Fibroblast of skin of left biceps (primary cell): ENCODE results near the gene AK5.
"Not testable (repeated sequence)": the region's sequence is repeated elsewhere in the genome, so short reads cannot be mapped to it uniquely, and the experiment has no call there.

Experiments
- DNase-seq, 2 experiments: peaks; one replicate each; pipeline ENCODE4 v3.0.0-alpha.2; 2013; ENCODE audit warnings: low read depth in 2 of 2

Gene AK5

DNA sequence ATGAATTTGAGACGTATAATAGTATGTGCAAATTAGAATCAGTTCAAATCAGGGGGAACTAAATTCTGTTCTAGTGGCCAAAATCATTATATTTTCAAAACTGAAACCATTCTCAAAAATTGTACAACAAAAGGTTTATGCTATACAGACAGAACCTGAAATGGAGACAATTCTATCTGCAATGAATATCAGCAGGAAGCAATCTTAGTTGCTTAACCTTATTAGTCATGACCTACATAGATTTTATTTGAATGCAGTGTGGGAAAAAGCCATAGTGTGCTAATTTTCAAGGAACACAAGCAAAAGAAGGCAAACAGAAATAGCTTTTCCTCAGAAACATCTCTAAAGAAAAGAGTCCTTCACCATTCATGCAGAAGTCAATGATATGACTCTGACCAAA lies 6.5 kb downstream of the AK5 start:
- DNase-seq = no peak

DNA sequence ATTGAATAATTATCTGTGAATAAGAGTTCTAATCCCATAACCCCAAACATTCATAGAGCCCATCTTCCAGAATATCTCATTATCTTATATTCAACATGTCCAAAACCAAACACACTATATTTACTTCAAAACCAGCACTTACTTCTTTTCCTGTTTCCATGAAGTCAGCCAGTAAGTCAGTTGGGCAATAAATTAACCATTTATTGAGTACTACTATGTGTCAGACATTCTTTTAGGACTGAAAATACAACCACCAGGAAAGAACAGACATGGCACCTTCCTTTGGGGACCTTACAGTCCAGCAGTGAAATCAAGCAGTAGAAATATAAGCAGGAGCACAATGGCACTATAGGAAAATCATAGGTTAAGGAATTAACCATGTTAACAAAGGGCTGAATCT lies 8.8 kb downstream of the AK5 start:
- no peak for DNase-seq

DNA sequence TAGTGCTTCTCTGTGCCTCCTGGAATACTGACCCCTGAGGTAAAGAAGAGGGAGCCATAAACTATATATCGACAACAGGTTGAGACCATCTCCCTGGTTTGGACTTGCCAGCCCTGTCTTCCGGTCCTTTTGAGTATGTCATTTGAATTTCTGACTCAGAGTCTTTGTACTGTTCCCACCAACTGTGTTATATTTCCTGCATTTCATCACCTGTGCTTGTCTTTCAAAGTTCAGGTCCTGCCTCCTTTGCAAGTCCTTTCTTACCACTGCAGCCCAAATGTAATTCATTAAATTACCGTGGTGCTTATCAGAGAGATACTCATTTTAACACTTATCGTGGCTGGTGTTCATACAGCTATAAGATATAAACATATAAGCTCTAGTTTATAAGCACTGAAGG lies 10.7 kb downstream of the AK5 start:
- no peak for DNase-seq

DNA sequence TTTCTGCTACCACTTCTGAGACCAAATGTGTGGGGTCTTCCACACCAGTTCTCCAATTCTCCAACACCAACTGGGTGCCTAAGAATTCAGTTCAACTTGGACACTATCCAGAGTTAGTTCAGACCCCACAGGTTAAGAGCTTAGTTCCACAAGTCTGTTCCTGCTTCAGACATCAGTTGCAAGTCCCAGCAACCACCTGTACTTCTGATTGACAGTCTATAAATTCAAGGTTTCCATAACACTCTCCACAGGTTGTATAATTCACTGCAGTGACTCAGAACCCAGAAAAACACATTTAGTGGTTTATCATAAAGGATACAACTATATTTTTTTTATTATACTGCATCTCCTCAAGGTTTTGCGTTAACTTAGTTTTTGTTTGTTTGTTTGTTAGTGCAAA lies 18.7 kb downstream of the AK5 start:
- DNase-seq = no peak

DNA sequence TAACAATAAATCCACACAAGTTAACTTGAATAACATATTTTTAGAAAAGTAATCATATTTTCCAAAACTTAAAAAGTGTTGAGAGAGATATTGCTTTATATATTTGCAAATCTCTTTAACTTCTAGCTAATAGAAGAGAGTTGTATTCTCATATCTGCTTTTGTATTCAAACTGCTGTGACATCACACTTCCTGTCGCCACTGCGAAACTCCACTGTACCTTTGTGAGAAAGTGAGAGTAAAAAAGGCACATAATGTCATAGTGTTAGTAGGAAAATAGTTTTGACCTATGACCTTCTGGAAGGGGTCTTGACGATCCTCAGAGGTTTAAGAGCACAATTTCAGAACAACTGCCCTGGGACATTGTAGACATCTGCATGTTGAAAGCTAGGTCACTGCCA lies 21.6 kb downstream of the AK5 start:
- DNase-seq = no peak

DNA sequence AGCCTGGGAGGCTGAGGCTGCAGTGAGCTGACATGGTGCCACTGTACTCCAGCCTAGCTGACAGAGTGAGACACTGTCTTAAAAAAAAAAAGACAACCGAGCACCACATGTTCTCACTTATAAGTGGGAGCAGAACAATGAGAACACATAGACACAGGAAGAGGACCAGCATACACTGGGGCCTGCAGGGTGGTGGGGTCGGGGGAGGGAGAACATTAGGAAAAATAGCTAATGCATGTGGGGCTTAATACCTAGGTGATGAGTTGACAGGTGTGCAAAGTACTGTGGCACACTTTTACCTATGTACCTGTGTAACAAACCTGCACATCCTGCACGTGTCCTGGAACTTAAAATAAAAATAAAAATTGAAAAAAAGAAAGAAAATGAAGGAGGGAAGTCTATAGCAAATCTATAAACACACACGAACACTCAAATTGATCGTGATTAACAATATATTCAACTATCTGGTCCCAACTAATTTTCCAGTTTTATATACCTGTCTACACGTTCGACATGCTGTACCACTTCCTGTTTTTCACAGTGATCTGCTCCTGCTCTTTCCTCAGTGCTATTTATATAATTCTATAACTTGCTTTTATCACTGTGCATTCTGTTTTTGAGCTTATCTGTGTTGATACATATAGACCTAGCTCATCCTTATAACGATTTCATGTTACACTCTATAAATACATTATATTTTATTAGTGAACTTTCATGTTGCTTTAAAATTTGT lies 27.2 kb downstream of the AK5 start:
- no peak for DNase-seq

DNA sequence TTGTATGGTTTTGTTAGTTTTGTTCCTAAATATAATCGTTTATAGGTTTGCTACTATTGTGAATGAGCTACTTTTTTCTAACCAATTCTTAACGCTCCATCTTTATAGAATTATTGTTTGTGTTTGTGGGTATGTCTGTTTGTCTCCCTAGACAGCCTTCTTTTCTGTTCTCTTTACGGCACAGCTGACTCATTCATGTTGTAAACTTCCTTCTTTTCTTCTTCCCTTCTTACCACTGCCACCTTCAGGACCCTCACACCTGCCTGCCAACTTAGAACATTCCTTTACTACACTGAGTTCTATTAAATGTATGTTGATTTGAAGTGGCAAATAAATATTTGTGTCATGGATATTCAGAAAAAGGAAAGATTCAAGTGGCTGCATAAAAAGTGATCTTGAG lies 29.1 kb downstream of the AK5 start:
- DNase-seq = no peak

DNA sequence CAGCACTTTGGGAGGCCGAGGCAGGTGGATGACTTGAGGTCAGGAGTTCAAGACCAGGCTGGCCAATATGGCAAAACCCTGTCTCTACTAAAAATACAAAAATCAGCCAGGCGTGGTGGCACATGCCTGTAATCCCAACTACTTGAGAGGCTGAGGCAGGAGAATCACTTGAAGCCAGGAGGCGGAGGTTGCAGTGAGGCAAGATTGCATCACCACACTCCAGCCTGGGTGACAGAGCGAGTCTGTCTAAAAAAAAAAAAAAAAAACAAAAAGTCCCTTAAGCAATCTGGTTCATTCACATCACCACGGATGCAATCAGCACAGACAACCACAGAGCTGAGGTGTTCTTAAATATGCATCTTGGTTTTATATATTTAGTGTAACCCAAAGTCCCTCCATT lies 30.5 kb downstream of the AK5 start:
- DNase-seq = not testable (repeated sequence)

DNA sequence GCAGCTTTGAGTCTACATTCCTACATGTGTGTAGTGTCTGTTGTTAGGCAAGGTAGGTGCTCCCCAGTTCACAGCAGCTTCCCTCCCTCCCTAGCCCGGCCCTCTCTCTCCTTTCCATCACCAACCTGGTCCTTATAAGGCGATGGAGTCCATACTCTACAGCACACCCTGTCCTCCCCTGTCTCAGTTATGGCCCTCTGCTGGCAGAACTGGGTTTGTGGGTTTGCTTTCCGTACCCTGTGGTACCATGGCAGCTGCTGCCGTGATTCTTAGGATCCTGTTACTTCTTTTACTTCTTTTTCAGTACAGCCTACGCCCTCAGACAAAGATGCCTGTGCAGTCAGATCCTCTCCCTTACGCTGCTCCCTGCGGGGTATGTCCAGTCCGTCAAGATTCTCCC lies 31.7 kb downstream of the AK5 start:
- DNase-seq = no peak

DNA sequence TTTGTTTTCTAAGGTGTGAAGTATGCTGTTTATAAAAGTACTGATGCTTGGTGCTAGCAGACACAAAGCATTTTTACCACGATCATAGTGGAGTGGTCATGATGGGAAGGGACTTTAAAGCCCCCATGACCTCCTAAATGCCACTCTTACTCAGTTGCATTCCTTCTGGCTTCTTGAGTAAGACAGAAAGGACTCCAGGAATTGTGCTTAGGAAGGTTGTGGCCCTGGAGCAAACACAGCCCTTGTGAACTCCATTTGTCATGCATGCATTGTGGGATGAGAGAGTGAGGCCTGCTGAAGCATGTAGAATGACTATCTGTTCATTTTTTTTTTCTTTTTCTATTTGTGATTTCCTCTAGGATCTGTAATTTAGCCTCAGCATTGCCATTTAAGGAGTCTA lies 34.2 kb downstream of the AK5 start:
- no peak for DNase-seq

DNA sequence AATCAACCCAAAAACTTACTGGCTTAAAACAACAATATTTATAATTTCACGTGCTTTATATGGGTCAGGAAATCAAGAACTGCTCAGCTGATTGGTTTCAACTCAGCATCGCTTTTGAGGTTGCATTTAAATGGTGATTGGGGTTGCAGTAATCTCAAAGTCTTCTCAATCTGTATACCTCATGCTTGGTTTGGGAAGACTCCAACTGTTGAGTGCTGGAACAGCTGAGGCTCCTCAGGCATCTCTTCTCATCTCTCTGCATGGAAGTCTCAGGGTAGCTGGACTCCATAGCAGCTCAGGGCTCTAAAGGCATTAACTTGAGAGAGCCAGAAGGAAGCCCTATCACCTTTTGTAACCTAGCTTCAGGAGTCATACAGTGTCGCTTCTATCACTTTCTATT lies 35.1 kb downstream of the AK5 start:
- DNase-seq = no peak

DNA sequence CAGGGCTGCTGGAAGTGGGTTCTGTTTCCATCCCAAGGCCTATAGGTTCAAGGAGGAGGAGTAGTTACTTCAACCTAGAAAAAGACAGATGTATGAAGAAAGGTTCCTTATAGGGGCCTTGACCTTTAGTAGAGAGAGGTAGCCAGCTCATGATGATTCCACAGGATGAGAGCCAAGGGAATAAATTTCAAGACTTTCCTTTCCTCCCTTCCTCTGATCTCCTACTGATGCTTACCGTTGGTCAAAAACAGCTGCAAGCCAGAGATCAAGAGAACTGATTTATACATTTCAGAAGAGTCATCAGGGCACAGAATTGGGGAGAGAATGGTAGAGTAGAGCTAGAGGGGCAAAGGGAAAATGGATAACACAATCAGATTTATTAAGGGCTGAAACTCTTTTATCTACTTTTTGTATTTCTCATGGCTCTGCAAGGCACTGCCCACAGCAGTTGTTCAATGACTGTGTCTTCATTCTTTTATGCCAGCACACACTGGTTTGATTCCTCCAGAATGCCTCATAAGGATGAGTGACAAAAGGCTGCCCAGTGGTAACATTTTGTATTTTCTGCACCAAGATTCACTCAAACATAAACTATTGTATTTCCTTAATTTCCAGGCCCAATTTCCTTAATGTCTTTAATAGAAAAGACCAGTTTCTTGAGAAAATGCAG lies 37.4 kb downstream of the AK5 start:
- DNase-seq = no peak

DNA sequence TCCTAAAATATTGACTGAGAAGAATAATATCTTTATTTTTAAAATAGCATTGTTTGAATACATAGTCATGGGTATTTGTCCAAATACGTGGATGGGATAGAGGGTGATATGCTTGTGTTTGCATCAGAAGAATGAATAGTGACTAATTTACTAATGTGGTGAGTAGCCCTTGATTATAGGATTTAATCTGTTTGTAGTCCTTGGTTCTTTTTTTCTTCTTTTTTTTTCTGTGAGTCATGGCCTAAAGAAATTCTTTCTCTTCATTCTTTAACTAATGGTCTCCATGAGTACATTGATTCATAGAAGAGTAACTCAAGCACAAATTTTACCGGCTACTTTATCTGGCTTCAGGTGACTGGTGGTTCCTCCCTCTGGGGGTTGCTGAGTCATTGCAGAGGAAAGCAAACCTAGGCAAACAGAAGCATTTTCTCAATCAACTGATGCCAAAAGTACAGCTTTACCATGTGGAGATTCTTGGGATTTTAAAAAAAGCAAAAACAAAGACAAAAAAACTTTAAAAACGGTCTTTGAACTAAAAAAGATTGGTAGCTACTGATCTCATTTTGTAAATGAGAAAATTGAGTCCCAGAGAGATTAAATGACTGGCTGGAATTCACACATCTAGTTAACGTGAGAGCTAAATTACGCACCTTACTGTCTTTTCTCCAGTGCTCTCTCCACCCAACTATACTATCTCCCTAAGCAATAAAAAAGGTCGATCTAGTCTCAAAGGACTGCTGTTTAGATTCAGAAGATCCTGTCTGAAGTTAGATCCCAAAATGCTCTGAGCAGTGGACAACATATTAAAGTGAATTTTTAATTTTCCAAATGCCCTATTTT lies 40.5 kb downstream of the AK5 start:
- peak; percentile 61 to 73 for DNase-seq

DNA sequence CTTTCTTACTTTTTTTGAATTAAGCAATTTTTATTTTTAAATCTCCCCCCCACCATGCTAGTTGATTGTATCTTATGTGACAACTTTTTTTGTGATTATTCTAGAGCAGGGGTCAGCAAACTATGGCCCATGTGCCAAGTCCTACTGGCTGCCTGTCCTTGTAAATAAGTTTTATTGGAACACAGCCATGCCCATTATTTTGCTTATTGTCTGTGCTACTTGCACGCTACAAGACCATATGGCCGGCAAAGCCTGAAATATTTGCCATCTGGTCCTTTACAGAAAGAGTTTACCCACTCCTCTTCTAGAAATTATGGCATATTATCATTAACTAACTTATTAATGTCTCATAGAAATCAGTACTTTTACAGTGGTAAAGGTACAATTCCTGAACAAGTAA lies 51.7 kb downstream of the AK5 start:
- no peak for DNase-seq

DNA sequence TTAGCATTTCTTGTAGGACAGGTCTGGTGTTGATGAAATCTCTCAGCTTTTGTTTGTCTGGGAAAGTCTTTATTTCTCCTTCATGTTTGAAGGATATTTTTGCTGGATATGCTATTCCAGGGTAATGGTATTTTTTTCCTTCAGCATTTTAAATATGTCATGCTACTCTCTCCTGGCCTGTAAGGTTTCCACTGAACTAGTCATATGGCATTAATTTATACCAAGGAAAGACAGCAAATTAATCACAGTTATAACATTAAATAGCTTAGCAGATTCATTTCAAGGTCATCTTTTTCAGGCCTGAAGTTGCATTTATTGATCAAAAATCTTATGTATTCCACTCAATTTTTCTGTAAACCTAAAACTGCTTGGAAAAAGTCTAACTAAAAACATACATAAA lies 54.9 kb downstream of the AK5 start:
- DNase-seq = peak in 1 of 2 experiments; percentile 17

DNA sequence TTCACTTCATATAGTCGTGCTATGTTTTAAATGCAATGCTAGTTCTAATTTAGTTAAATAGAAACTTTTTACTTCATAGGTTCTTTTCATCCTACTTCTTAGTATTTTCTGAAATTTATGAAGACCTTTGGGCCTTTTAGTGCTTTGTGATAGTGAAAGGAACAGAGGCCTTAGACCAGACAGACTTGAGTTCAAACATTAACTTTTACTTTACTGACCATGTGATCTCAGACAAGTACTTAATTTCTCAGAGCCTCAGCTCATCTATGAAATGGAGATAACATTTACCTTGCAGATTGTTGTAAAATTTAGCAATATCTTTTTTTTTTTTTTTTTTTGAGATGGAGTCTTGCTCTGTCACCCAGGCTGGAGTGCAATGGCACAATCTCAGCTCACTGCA lies 57.5 kb downstream of the AK5 start:
- no peak for DNase-seq

DNA sequence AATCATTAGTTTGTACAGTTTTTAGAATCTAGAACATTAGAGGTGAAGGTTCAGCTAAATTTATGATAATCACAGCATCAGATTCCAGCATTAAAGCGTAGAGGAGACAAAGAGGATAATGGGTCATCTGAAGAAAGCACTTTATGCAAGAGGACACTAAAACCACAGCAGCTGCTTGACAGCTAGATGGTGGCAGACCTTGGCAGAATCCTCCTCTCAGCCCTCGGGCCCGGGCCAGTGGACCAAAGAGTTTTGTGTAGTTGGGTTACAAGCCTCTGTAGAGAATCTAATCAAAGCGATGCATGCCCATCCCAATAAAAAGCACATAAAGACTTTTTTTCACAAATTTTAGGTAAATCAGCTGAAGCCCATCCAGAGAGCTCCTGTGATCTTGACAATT lies 59.4 kb downstream of the AK5 start:
- no peak for DNase-seq

DNA sequence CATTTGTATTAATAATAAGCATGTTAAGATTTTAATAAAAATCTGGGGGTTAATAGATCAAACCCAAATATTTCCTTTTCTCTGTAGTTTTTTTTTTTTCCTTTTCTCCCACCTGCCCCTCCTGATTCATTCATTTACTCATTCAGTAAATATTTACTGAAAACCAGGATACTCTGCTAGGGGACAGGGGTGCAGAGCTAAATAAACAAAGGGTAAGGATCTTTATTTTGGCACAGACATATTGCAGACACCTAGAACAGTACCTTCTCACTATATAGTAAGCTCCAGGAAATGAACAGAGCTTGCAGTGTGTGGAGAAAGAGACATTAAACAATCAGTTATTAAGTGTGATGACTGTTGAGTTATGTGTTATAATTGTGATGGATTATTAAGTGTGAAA lies 60.9 kb downstream of the AK5 start:
- no peak for DNase-seq

DNA sequence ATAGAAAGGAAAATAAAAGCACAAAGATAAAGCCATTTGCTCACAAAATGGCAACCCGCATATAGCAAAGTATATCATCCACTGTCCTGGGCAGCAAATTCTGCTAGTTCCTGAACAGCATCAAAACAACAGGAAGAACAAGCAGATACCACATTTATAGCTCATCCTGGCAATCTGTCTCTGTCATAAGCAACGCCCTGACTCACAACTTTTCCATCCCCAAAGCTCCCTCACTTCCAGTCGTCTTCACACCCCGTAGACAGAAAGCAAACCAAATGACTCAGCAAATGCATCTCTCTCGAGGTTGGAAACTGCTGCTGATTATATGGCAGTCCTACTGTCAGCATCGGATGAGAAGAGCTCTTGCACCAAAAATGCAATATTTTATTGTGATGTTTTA lies 65.8 kb downstream of the AK5 start:
- DNase-seq = peak; percentile 74 to 77

DNA sequence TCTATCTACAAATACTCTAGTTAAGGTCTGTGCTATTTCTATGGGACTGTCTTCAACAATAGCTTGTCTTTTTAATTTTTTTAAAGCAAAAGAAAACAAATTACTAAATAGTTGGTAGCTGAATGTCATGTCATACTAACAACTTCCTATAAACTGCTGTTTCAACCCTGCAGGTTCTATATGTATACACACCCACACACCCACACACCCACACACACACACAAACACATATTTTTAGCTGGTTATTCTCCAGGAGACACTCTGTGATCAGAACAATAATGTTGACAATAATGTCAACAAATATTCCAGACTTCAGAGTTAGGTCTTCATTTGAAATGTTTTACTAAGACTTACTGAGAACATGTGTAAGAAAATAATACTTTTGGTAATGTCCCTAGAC lies 66.7 kb downstream of the AK5 start:
- no peak for DNase-seq

DNA sequence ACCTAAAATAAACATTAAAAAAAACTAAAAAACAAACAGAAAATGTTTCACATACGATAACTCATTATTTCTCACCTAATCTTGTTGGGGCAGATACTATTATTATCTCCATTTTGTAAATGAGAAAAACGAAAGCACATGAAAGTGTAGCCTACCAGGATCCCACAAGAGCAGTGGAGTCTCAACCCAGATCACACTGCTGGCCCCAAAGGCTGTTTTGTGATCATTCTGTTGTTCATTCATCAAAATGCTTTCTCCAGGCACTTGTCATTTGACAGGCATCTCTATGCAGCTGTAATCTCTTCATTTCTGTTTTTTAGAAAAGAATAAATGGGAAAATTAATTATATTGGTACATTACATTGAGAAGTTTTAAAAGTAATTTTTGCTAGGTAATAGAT lies 67.5 kb downstream of the AK5 start:
- DNase-seq = no peak

DNA sequence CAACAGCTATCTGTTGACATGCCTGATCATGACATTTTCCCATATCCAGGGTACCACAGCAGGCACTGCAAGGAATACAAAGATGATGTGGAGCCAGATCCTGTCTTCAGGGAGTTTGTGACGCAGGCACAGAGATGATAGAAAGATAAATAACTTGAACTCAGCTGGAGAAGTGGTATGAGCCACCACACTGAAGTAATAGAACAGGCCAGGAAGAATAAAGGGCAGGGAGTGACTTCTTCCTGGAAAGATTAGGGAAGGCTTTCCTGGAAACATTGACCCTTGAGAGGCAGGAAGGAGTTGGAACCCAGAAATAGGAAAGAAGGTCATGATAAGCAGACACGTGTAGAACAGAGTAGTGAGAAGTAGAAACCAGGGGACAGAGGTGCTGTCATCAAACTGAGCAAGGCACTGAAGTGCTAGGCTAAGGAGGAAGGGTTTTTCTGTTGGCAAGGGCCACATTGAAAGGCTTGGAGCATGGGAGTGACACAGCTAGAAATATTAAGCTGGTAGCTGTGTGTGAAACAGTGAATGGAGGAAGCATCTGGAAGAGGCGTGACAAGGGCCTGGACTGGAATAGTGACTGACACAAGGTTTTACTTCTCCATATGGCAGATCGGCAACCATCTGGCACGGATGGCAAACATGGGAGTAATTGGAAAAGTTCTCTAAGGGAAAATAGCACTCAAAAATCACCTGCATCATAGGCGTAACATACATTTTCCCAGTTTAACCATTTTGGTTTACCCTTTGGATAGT lies 68.4 kb downstream of the AK5 start:
- no peak for DNase-seq
